Skeletal muscle satellite cell (primary cell): ENCODE results near the gene HIVEP3.

ENCODE experiments used
- H3K27me3 ChIP-seq: 2 replicates; pipeline ENCODE4 v1.7.0; 2013; ENCODE audit warnings: low read length; ENCODE audit not compliant: control insufficient read depth, insufficient read depth
- H3K36me3 ChIP-seq: 2 replicates; pipeline ENCODE4 v1.7.0; 2013; ENCODE audit warnings: mild to moderate bottlenecking, control low read depth, low read length; ENCODE audit not compliant: insufficient read depth
- H3K4me1 ChIP-seq: 2 replicates; pipeline ENCODE4 v1.7.0; 2013; ENCODE audit warnings: low read length; ENCODE audit not compliant: control insufficient read depth, insufficient read depth
- H3K4me2 ChIP-seq: 2 replicates; pipeline ENCODE4 v1.7.0; 2013; ENCODE audit warnings: mild to moderate bottlenecking, low read length
- H3K4me3 ChIP-seq: 2 replicates; pipeline ENCODE4 v1.7.0; 2013; ENCODE audit warnings: low read length
- H3K9ac ChIP-seq: 2 replicates; pipeline ENCODE4 v1.7.0; 2013; ENCODE audit warnings: mild to moderate bottlenecking, low read depth, low read length, moderate library complexity
- H3K9me3 ChIP-seq: replicated peaks from 2 replicates; pipeline ENCODE4 v1.7.0; 2013; ENCODE audit warnings: mild to moderate bottlenecking, control low read depth, low read length

Gene HIVEP3

GRCh38 chr1:41481109-41481775 lies 437.5 kb downstream of the HIVEP3 start:
- Histone ChIP-seq H3K9ac (no peak overlapping the region), H3K27me3 (peaks cover 7% of the 10 kb centered on the region), H3K9me3 (no peaks in the 10 kb centered on the region), H3K4me1 (peaks cover 23% of the 10 kb centered on the region), H3K4me3 (no peak overlapping the region), H3K4me2 (no peak overlapping the region), H3K36me3 (no peaks in the 10 kb centered on the region)

- peaks cover 7% of the 10 kb centered on the region for H3K27me3 ChIP-seq
- no peak overlapping the region for H3K4me3 ChIP-seq
- H3K9ac ChIP-seq: no peak overlapping the region
- H3K36me3 ChIP-seq: no peaks in the 10 kb centered on the region
- H3K4me2 ChIP-seq: no peak overlapping the region
- peaks cover 15% of the 10 kb centered on the region for H3K4me1 ChIP-seq
- no peaks in the 10 kb centered on the region for H3K9me3 ChIP-seq
Observed at GRCh38 chr1:41480204-41481108, 438.3 kb downstream of the HIVEP3 start.

GRCh38 chr1:41479808-41480160 lies 438.9 kb downstream of the HIVEP3 start:
- H3K36me3 ChIP-seq: no peaks in the 10 kb centered on the region

GRCh38 chr1:41479000-41479807 lies 439.5 kb downstream of the HIVEP3 start:
- Histone ChIP-seq H3K36me3 (no peaks in the 10 kb centered on the region), H3K9ac (no peak overlapping the region), H3K4me1 (peaks cover 3% of the 10 kb centered on the region), H3K27me3 (peaks cover 7% of the 10 kb centered on the region), H3K4me2 (no peak overlapping the region), H3K9me3 (no peaks in the 10 kb centered on the region), H3K4me3 (no peak overlapping the region)

More at GRCh38 chr1:41479808-41480160, 438.9 kb downstream of the HIVEP3 start:
- peaks cover 8% of the 10 kb centered on the region for H3K4me1 ChIP-seq
- peaks cover 7% of the 10 kb centered on the region for H3K27me3 ChIP-seq
- no peak overlapping the region for H3K4me2 ChIP-seq
- H3K4me3 ChIP-seq: no peak overlapping the region
- no peaks in the 10 kb centered on the region for H3K9me3 ChIP-seq
- no peak overlapping the region for H3K9ac ChIP-seq

GRCh38 chr1:41478118-41478748 lies 440.5 kb downstream of the HIVEP3 start:
- Histone ChIP-seq H3K9me3 (no peaks in the 10 kb centered on the region), H3K4me2 (no peak overlapping the region), H3K36me3 (no peaks in the 10 kb centered on the region), H3K27me3 (peaks cover 7% of the 10 kb centered on the region), H3K9ac (no peak overlapping the region), H3K4me1 (peaks cover 3% of the 10 kb centered on the region), H3K4me3 (no peak overlapping the region)

GRCh38 chr1:41476807-41477361 lies 441.8 kb downstream of the HIVEP3 start:
- H3K4me1 ChIP-seq: no peaks in the 10 kb centered on the region
- H3K27me3 ChIP-seq: peaks cover 7% of the 10 kb centered on the region
- H3K4me3 ChIP-seq: no peak overlapping the region
- H3K9me3 ChIP-seq: no peaks in the 10 kb centered on the region
- H3K36me3 ChIP-seq: no peaks in the 10 kb centered on the region
- no peak overlapping the region for H3K4me2 ChIP-seq
- no peak overlapping the region for H3K9ac ChIP-seq

GRCh38 chr1:41475859-41476567 lies 442.7 kb downstream of the HIVEP3 start:
- H3K4me1 ChIP-seq: no peaks in the 10 kb centered on the region
- no peaks in the 10 kb centered on the region for H3K36me3 ChIP-seq

GRCh38 chr1:41475346-41475745 lies 443.4 kb downstream of the HIVEP3 start:
- H3K9ac ChIP-seq: no peak overlapping the region
- H3K36me3 ChIP-seq: no peaks in the 10 kb centered on the region
- H3K4me3 ChIP-seq: no peak overlapping the region
- no peaks in the 10 kb centered on the region for H3K9me3 ChIP-seq
- peaks cover 4% of the 10 kb centered on the region for H3K27me3 ChIP-seq
- no peaks in the 10 kb centered on the region for H3K4me1 ChIP-seq
- no peak overlapping the region for H3K4me2 ChIP-seq

More at GRCh38 chr1:41475859-41476567, 442.7 kb downstream of the HIVEP3 start:
- Histone ChIP-seq H3K4me2 (no peak overlapping the region), H3K9me3 (no peaks in the 10 kb centered on the region), H3K9ac (no peak overlapping the region), H3K4me3 (no peak overlapping the region), H3K27me3 (peaks cover 7% of the 10 kb centered on the region)

- Histone ChIP-seq H3K4me1 (no peaks in the 10 kb centered on the region), H3K36me3 (no peaks in the 10 kb centered on the region), H3K9me3 (no peaks in the 10 kb centered on the region), H3K27me3 (no peaks in the 10 kb centered on the region), H3K4me2 (no peak overlapping the region), H3K4me3 (no peak overlapping the region), H3K9ac (no peak overlapping the region)
Observed at GRCh38 chr1:41474490-41475271, 444.0 kb downstream of the HIVEP3 start.
